Mesenchymal stem cell (in vitro differentiated cells and primary cell): ENCODE measurements around the gene FOXA3.
A peak's percentile ranks its signal among the peaks of the same experiment; 100 is the strongest.

Source experiments
- DNase-seq: peaks from one replicate; pipeline ENCODE4 v3.0.0-alpha.2; 2013
- H2AFZ ChIP-seq: one replicate; pipeline ENCODE4 v1.6.1; 2013; ENCODE audit warnings: low read depth, mild to moderate bottlenecking, control low read depth, inconsistent platforms, low read length, moderate library complexity
- H2AK5ac ChIP-seq: 2 replicates; pipeline ENCODE4 v1.6.1; 2013; ENCODE audit warnings: low read length, moderate library complexity, mild to moderate bottlenecking, inconsistent platforms; ENCODE audit not compliant: severe bottlenecking
- H2BK120ac ChIP-seq: one replicate; pipeline ENCODE4 v1.6.1; 2013; ENCODE audit warnings: low read depth, mild to moderate bottlenecking, inconsistent platforms, low read length, moderate library complexity
- H2BK12ac ChIP-seq, 2 experiments: one replicate each; pipeline ENCODE4 v1.6.1; 2013; ENCODE audit warnings: inconsistent platforms in 2 of 2, low read length in 2 of 2, mild to moderate bottlenecking in 2 of 2, moderate library complexity in 2 of 2, control low read depth in 1 of 2
- H2BK15ac ChIP-seq: one replicate; pipeline ENCODE4 v1.6.1; 2013; ENCODE audit warnings: mild to moderate bottlenecking, low read depth, inconsistent platforms; ENCODE audit not compliant: poor library complexity, severe bottlenecking
- H2BK5ac ChIP-seq: 2 replicates; pipeline ENCODE4 v1.6.1; 2013; ENCODE audit warnings: low read depth, mild to moderate bottlenecking, low read length, control low read depth, inconsistent platforms; ENCODE audit not compliant: poor library complexity, severe bottlenecking
- H3K14ac ChIP-seq, 2 experiments: one replicate each; pipeline ENCODE4 v1.6.1; 2013; ENCODE audit warnings: inconsistent platforms in 2 of 2, low read length in 2 of 2, control low read depth in 1 of 2, mild to moderate bottlenecking in 1 of 2, moderate library complexity in 1 of 2
- H3K18ac ChIP-seq, 2 experiments: one replicate each; pipeline ENCODE4 v1.6.1; 2013; ENCODE audit warnings: inconsistent platforms in 2 of 2, low read length in 2 of 2, control low read depth in 1 of 2, low read depth in 1 of 2, mild to moderate bottlenecking in 1 of 2
- H3K23ac ChIP-seq, 2 experiments: one replicate each; pipeline ENCODE4 v1.6.1; 2013; ENCODE audit warnings: inconsistent platforms in 2 of 2, low read length in 2 of 2, mild to moderate bottlenecking in 2 of 2, moderate library complexity in 2 of 2, control low read depth in 1 of 2
- H3K27ac ChIP-seq: 2 replicates; pipeline ENCODE4 v1.5.1; 2013; ENCODE audit warnings: mild to moderate bottlenecking, moderate library complexity, low read length, control low read depth, inconsistent platforms; ENCODE audit not compliant: poor library complexity, severe bottlenecking
- H3K27me3 ChIP-seq, 2 experiments: 2 replicates each; pipeline versions ENCODE4 v1.6.1 to v1.7.0; 2013; ENCODE audit warnings: low read length in 2 of 2, mild to moderate bottlenecking in 2 of 2, moderate library complexity in 2 of 2, control low read depth in 1 of 2, inconsistent platforms in 1 of 2; ENCODE audit not compliant: control insufficient read depth in 1 of 2, insufficient read depth in 1 of 2
- H3K36me3 ChIP-seq, 2 experiments: 2 replicates each; pipeline versions ENCODE4 v1.6.1 to v1.7.0; 2013; ENCODE audit warnings: low read length in 2 of 2, control low read depth in 1 of 2, inconsistent platforms in 1 of 2, low read depth in 1 of 2, mild to moderate bottlenecking in 1 of 2; ENCODE audit not compliant: insufficient read depth in 2 of 2, control insufficient read depth in 1 of 2
- H3K4ac ChIP-seq, 2 experiments: one replicate each; pipeline ENCODE4 v1.6.1; 2013; ENCODE audit warnings: inconsistent platforms in 2 of 2, low read length in 2 of 2, mild to moderate bottlenecking in 2 of 2, moderate library complexity in 2 of 2, control low read depth in 1 of 2, low read depth in 1 of 2
- H3K4me1 ChIP-seq: 2 replicates; pipeline ENCODE4 v1.6.1; 2013; ENCODE audit warnings: low read depth, low read length, control low read depth; ENCODE audit not compliant: control insufficient read depth, insufficient read depth
- H3K4me2 ChIP-seq: 2 replicates; pipeline ENCODE4 v1.6.1; 2013; ENCODE audit warnings: low read length, mild to moderate bottlenecking, inconsistent platforms; ENCODE audit not compliant: poor library complexity, severe bottlenecking
- H3K4me3 ChIP-seq, 2 experiments: 2 replicates each; pipeline versions ENCODE4 v1.5.1 to v1.7.0; 2013; ENCODE audit warnings: low read length in 2 of 2, mild to moderate bottlenecking in 2 of 2, control low read depth in 1 of 2, low read depth in 1 of 2; ENCODE audit not compliant: insufficient read depth in 1 of 2
- H3K79me1 ChIP-seq: replicated peaks from 2 replicates; pipeline ENCODE4 v1.6.1; 2013; ENCODE audit warnings: mild to moderate bottlenecking, control low read depth, low read length, inconsistent platforms; ENCODE audit not compliant: poor library complexity, severe bottlenecking
- H3K9ac ChIP-seq: 2 replicates; pipeline ENCODE4 v1.7.0; 2013; ENCODE audit warnings: mild to moderate bottlenecking, low read length, moderate library complexity
- H3K9me3 ChIP-seq: 2 replicates; pipeline ENCODE4 v1.7.0; 2013; ENCODE audit warnings: mild to moderate bottlenecking, low read length; ENCODE audit not compliant: control insufficient read depth
- H4K8ac ChIP-seq: one replicate; pipeline ENCODE4 v1.6.1; 2013; ENCODE audit warnings: inconsistent platforms, mild to moderate bottlenecking, low read length, moderate library complexity
- H4K91ac ChIP-seq: one replicate; pipeline ENCODE4 v1.6.1; 2013; ENCODE audit warnings: mild to moderate bottlenecking, low read length, inconsistent platforms
- WGBS: methylation state at CpG from one replicate; pipeline ENCODE4 v1.1.7; 2013; ENCODE audit warnings: mixed read lengths; 5-methylcytosine and 5-hydroxymethylcytosine counted together

The FOXA3 gene

DNA sequence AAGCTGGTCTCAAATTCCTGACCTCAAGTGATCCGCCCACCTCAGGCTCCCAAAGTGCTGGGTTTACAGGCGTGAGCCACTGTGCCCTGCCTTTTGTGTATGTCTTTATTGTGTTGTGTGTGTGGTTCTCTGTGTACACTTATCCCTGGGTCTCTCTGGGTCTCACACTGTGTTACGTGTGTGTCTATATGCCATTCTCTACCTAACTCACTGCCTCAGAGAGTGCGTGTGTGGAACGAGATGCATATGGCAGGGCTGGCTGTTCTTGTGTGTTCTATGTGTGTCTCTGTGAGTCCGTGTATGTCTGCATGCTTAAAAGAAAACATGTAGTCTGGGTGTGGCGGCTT lies 10.5 kb downstream of the FOXA3 start:
- Histone ChIP-seq H3K23ac (no peak overlapping the region), H3K14ac (no peak overlapping the region), H3K4ac (no peak overlapping the region), H3K4me3 (no peak overlapping the region), H4K8ac (no peak overlapping the region), H2BK5ac (no peak overlapping the region), H2BK15ac (no peak overlapping the region), H3K27me3 (peaks cover 0 to 46% of the 10 kb centered on the region in 2 experiments), H3K9ac (no peak overlapping the region), H2BK12ac (no peak overlapping the region), H2BK120ac (no peak overlapping the region), H3K79me1 (no peaks in the 10 kb centered on the region), H3K4me2 (no peak overlapping the region), H3K27ac (no peak overlapping the region), H3K9me3 (no peaks in the 10 kb centered on the region), H3K36me3 (no peaks in the 10 kb centered on the region), H3K4me1 (peaks cover 19% of the 10 kb centered on the region), H4K91ac (no peak overlapping the region), H2AK5ac (no peak overlapping the region), H2AFZ (no peak overlapping the region), H3K18ac (no peak overlapping the region)
- 96% methylated on average over 7 of the region's 7 CpGs for WGBS
- DNase-seq = no peak

DNA sequence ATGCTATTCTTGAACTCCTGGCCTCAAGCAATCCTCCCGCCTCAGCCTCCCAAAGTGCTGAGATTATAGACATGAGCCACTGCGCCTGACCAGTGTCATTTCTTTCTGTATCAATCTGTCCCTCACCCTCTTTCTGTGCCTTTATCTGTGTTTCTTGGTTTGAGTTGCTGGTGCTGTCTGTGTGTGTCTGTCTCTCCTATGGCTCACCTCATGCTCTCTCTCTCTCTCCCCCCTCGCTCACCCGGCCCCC lies 12.0 kb downstream of the FOXA3 start:
- Histone ChIP-seq H3K4ac (peak overlapping the region in 1 of 2 experiments; percentile 53), H3K4me2 (peak overlapping the region; percentile 58), H3K9ac (peak overlapping the region; percentile 62), H2BK12ac (peak overlapping the region in 1 of 2 experiments; percentile 9), H3K79me1 (no peaks in the 10 kb centered on the region), H2AK5ac (no peak overlapping the region), H3K9me3 (no peaks in the 10 kb centered on the region), H3K4me3 (no peak overlapping the region), H2BK15ac (peak overlapping the region; percentile 78), H2BK120ac (peak overlapping the region; percentile 89), H3K14ac (peak overlapping the region in 1 of 2 experiments; percentile 35), H3K36me3 (no peaks in the 10 kb centered on the region), H3K18ac (peak overlapping the region; percentile 25 to 37), H3K23ac (no peak overlapping the region), H3K27ac (peak overlapping the region; percentile 69), H2AFZ (peak overlapping the region; percentile 69), H4K8ac (peak overlapping the region; percentile 83), H3K27me3 (peaks cover 0 to 48% of the 10 kb centered on the region in 2 experiments), H3K4me1 (peaks cover 19% of the 10 kb centered on the region), H2BK5ac (peak overlapping the region; percentile 67), H4K91ac (peak overlapping the region; percentile 79)
- no peak for DNase-seq
- WGBS = 48% methylated on average over 4 of the region's 4 CpGs

DNA sequence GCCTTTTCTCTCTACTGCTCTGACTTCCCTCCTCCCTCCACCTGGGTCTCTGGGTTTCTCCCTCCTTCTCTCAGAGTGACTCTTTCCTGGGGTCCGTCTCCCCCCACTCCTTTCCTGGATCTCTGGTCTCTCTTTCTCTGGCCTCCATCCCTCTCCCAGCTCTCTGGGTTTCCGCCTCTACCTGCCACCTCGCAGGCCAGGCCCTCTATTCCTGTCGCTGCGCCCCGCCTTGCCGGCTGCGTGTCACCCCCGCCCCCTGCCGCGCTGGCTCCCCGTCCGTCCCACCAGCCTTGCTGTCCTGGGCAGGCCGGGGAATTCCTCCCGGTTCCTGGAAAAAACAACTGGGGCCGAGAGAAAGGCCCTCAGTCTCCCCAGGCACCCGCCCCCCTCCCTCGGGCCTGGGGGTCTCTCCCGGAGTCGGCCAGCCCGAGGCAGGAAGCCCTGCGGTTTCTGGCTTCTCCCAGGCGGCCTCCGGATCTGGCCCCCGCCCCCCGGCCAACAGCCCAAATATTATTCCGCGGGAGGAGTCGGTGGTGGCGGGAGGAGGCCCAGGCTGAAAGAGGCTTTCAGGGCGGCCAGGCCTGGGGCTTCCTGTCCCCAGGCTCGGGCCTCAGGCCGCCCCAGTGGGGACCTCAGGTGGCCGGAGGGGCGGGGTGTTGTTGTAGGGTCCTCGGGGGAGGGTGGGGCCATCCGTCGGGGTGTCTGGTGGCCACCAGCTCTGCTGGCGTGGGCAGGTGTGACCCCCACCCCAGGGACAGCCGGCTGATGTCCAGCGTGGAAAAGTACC lies 12.5 kb downstream of the FOXA3 start:
- H2BK12ac ChIP-seq = peak overlapping the region; percentile 15 to 88
- H3K79me1 ChIP-seq = no peaks in the 10 kb centered on the region
- 19% methylated on average over 31 of the region's 41 CpGs for WGBS
- H3K4ac ChIP-seq = peak overlapping the region; percentile 73 to 93
- peak overlapping the region; percentile 69 for H3K27ac ChIP-seq
- H2BK15ac ChIP-seq = peak overlapping the region; percentile 78
- no peak overlapping the region for H3K23ac ChIP-seq
- H2BK5ac ChIP-seq = peak overlapping the region; percentile 67
- H2AK5ac ChIP-seq = peak overlapping the region; percentile 62
- H3K9me3 ChIP-seq = no peaks in the 10 kb centered on the region
- DNase-seq = peak; percentile 70
- H3K9ac ChIP-seq = peak overlapping the region; percentile 62
- H2AFZ ChIP-seq = peak overlapping the region; percentile 69
- peak overlapping the region; percentile 79 for H4K91ac ChIP-seq
- H3K14ac ChIP-seq = peak overlapping the region in 1 of 2 experiments; percentile 73
- H3K27me3 ChIP-seq = peaks cover 0 to 48% of the 10 kb centered on the region in 2 experiments
- peak overlapping the region; percentile 83 for H4K8ac ChIP-seq
- no peaks in the 10 kb centered on the region for H3K36me3 ChIP-seq
- H2BK120ac ChIP-seq = peak overlapping the region; percentile 89
- peak overlapping the region; percentile 25 to 94 for H3K18ac ChIP-seq
- peak overlapping the region; percentile 58 for H3K4me2 ChIP-seq
- H3K4me3 ChIP-seq = no peak overlapping the region
- H3K4me1 ChIP-seq = peaks cover 22% of the 10 kb centered on the region

DNA sequence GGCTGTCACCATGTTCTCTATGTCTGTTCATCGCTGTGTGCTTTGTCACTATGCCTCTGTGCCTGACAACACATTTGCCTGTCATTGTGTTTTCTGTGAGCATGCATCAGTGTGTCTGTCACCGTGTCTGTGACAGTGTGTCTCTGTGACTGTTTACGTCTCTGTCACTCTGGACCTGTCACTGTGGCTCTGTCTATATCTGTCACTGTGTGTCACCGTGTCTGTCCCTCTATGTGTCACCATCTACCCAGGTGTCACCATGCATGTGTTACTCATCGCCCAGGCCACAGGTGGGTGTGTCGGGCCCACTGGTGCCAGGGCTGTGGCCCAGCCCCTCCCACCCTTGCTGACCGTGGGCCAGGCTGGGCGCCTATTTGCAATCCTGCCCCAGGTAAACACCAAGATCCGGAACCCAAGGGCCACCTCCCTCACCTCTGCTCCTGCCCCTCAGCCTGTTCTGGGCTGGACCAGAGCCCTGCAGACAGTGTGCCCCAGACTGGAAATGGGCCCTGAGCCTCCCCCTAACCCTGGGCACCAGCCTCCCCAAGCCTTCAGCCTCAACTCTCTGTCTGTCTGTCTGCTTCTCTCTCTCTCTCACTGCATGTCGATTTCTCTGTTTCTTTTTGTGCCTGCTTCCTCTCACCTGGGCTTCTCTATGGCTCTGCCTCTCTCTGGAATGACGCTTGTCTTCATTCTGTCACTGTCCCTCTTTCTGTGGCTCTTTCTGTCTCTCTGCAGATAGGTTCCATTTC lies 14.1 kb downstream of the FOXA3 start:
- Histone ChIP-seq H3K4ac (peak overlapping the region in 1 of 2 experiments; percentile 24), H3K9me3 (no peaks in the 10 kb centered on the region), H3K36me3 (no peaks in the 10 kb centered on the region), H3K18ac (no peak overlapping the region), H3K27ac (no peak overlapping the region), H3K9ac (no peak overlapping the region), H2BK15ac (no peak overlapping the region), H3K4me1 (peaks cover 38% of the 10 kb centered on the region), H4K8ac (peak overlapping the region; percentile 3), H2AFZ (no peak overlapping the region), H3K79me1 (peaks cover 3% of the 10 kb centered on the region), H3K27me3 (peaks cover 0 to 48% of the 10 kb centered on the region in 2 experiments), H2BK120ac (no peak overlapping the region), H3K23ac (no peak overlapping the region), H3K14ac (no peak overlapping the region), H3K4me3 (no peak overlapping the region), H2BK5ac (no peak overlapping the region), H3K4me2 (no peak overlapping the region), H4K91ac (peak overlapping the region; percentile 30), H2AK5ac (no peak overlapping the region), H2BK12ac (no peak overlapping the region)
- no peak for DNase-seq
- WGBS = 86% methylated on average over 11 of the region's 11 CpGs
